Upper lobe of left lung (tissue), 6 donors: ENCODE data around the gene TTYH3. TPM values are rescaled to one million over a fixed set of nuclear protein-coding genes. Genes with fewer than 3 reads are reported as not detected.

ENCODE experiments used
- ATAC-seq, 2 donors: fragments of 200-7000 bp; cut with Tn5 transposase; one replicate each; pipeline ENCODE4 v1.9.1; 2022; ENCODE audit warnings: mild to moderate bottlenecking in 2 of 2, moderate library complexity in 2 of 2; ENCODE audit not compliant: low FRiP score in 2 of 2
- DNase-seq, 2 donors: peaks; one replicate each; pipeline ENCODE4 v3.0.0-alpha.2; 2019 to 2020
- H3K27ac ChIP-seq, 4 donors: fragments of 200-600 bp; sonication (generic); one replicate each; pipeline ENCODE4 v1.5.1; 2016 to 2019
- H3K27me3 ChIP-seq, 4 donors: fragments of 200-600 bp; sonication (generic); one replicate each; pipeline ENCODE4 v1.5.1; 2017 to 2019
- H3K36me3 ChIP-seq, 4 donors: fragments of 200-600 bp; sonication (generic); one replicate each; pipeline ENCODE4 v1.5.1; 2016 to 2019
- H3K4me1 ChIP-seq, 4 donors: fragments of 200-600 bp; sonication (generic); one replicate each; pipeline ENCODE4 v1.5.1; 2018 to 2019
- H3K4me3 ChIP-seq, 4 donors: fragments of 200-600 bp; sonication (generic); one replicate each; pipeline ENCODE4 v1.5.1; 2017 to 2019; ENCODE audit warnings: mild to moderate bottlenecking in 2 of 4, moderate library complexity in 1 of 4
- H3K9me3 ChIP-seq, 4 donors: fragments of 200-600 bp; sonication (generic); one replicate each; pipeline ENCODE4 v1.5.1; 2018 to 2019
- EP300 ChIP-seq, 4 donors: sonication (generic); formaldehyde crosslinking; IDR thresholded peaks; one replicate each; pipeline ENCODE4 v1.5.1; 2017; ENCODE audit warnings: antibody characterized with exemption in 4 of 4, control low read depth in 2 of 4
- POLR2A ChIP-seq, 4 donors: fragments of 450-650 bp; IDR thresholded peaks; one replicate each; pipeline ENCODE4 v1.5.1; 2016 to 2017; ENCODE audit warnings: antibody characterized with exemption in 4 of 4, mild to moderate bottlenecking in 2 of 4
- POLR2AphosphoS5 ChIP-seq, 2 donors: sonication (generic); formaldehyde crosslinking; IDR thresholded peaks; one replicate each; pipeline ENCODE4 v1.5.1; 2017; ENCODE audit warnings: antibody characterized with exemption in 2 of 2
- WGBS, 2 donors: methylation state at CpG; one replicate each; pipeline ENCODE4 v1.1.5; 2017 to 2018; 5-methylcytosine and 5-hydroxymethylcytosine counted together
- total RNA-seq, 6 donors: library from RNA; depleted of rRNA in 4 of 6; stranded (reverse); fragments of >200 nt in 4 of 6; gene quantifications; one replicate each; pipeline versions ENCODE4 v1.1.0 to v1.2.1, GENCODE V29; 2016 to 2021
- TF ChIP-seq, protein P1 (sequence below), 6 experiments: fragments of 450-650 bp in 4 of 6; fragments of 200-600 bp in 2 of 6; sonication (generic) in 2 of 6; IDR thresholded peaks; one replicate each; pipeline ENCODE4 v1.5.1; 2016 to 2019; ENCODE audit warnings: antibody characterized with exemption in 6 of 6
- donor health status: DM: no; HTN: no; CAD: no; lungs with moderate emphysema.
- donor health status: DM: no; HTN: yes; CAD: no; lungs with severe emphysema.

Gene TTYH3
- total RNA-seq, 6 donors from 2014 or later = 16.5 to 69.6 (median 58.1) TPM

DNA sequence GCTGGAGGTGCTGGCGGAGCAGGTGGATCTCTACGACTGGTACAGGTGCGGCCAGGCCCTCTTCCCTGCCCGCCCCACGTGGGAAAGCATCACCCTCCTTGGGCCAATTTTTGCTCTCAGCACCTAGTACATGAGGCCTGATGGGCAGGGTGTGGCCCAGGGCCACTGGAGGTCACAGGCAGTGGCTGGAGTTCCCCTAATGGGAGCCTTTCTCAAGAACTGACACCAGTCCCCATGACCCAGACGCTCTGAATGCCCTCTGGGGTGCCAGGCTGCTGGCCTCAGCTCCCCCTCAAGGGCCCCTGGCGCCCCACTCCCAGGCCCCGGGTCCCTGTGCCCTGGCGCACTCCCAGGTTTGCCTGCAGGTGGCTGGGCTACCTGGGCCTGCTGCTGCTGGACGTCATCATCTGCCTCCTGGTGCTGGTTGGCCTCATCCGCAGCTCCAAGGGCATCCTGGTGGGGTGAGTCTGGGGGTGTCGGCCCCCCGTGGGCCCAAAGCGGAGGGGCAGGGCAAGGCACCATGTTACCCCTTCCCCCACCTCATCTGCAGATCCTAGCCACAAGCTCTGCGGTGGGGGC, 15.9 kb downstream of the TTYH3 start:
- H3K27ac ChIP-seq = no peak overlapping the region
- no peak overlapping the region for H3K4me3 ChIP-seq
- peaks cover 19 to 32% (median 24%) of the 10 kb centered on the region in 4 donors for H3K4me1 ChIP-seq
- no peak for ATAC-seq
- H3K27me3 ChIP-seq = no peaks in the 10 kb centered on the region
- H3K36me3 ChIP-seq = peaks cover 0 to 49% (median 34%) of the 10 kb centered on the region in 4 donors
- peak in 1 of 2 donors; percentile 72 for DNase-seq
- TF ChIP-seq EP300 (IDR thresholded peaks at IDR 0.05) (no peak), POLR2A (IDR thresholded peaks at IDR 0.05) (no peak), POLR2AphosphoS5 (IDR thresholded peaks at IDR 0.05) (no peak)
- TF ChIP-seq, protein P1, sequence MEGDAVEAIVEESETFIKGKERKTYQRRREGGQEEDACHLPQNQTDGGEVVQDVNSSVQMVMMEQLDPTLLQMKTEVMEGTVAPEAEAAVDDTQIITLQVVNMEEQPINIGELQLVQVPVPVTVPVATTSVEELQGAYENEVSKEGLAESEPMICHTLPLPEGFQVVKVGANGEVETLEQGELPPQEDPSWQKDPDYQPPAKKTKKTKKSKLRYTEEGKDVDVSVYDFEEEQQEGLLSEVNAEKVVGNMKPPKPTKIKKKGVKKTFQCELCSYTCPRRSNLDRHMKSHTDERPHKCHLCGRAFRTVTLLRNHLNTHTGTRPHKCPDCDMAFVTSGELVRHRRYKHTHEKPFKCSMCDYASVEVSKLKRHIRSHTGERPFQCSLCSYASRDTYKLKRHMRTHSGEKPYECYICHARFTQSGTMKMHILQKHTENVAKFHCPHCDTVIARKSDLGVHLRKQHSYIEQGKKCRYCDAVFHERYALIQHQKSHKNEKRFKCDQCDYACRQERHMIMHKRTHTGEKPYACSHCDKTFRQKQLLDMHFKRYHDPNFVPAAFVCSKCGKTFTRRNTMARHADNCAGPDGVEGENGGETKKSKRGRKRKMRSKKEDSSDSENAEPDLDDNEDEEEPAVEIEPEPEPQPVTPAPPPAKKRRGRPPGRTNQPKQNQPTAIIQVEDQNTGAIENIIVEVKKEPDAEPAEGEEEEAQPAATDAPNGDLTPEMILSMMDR (IDR thresholded peaks at IDR 0.05) = no peak
- H3K9me3 ChIP-seq = no peaks in the 10 kb centered on the region
- WGBS, 2 donors = 93 to 100% methylated on average over 1 to 15 of the region's 15 CpGs

DNA sequence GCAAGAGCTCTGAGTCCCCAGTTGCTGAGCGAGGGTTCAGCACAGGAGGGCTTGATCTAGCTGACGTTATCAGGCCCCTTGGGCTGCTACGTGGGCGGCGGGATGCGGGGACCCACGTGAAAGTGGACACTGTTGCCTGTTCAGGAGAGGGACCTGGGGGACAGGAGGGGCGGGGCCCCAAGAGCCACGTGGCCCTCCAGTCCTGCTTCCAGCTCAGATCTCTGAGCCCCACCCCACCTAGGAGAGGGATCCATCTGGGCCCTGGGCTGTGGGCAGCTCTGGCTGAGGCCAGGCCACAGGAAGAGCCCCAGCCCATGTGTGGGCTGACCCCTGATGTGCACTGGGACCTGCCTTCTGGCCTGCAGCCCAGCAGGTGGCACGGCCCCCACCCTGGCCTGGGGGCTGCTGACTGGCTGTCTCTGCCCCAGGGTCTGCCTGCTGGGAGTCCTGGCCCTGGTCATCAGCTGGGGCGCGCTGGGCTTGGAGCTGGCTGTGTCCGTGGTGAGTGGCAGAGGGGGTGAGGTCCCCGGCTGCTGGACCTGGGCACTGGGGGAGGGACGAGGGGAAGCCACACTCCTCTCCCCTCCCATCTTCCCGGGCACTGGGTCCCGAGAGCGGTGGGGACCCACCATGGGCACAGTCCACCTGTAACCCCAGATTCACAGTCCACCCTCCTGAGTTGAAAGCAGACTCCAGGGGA, 17.5 kb downstream of the TTYH3 start:
- Histone ChIP-seq H3K4me3 (no peak overlapping the region), H3K9me3 (no peaks in the 10 kb centered on the region), H3K27me3 (no peaks in the 10 kb centered on the region), H3K36me3 (peaks cover 0 to 54% (median 34%) of the 10 kb centered on the region in 4 donors), H3K4me1 (peaks cover 10 to 16% (median 15%) of the 10 kb centered on the region in 4 donors), H3K27ac (no peak overlapping the region)
- ATAC-seq (no peak), DNase-seq (peak in 1 of 2 donors; percentile 68)
- 89 to 93% methylated on average over 5 to 13 of the region's 18 CpGs for WGBS, 2 donors
- TF ChIP-seq EP300 (IDR thresholded peaks at IDR 0.05) (no peak), POLR2AphosphoS5 (IDR thresholded peaks at IDR 0.05) (no peak), POLR2A (IDR thresholded peaks at IDR 0.05) (no peak)
- TF ChIP-seq, protein P1 (IDR thresholded peaks at IDR 0.05) = no peak

GRCh38 chr7:2649991-2650390, 18.2 kb downstream of the TTYH3 start:
- TF ChIP-seq, protein P1 (IDR thresholded peaks at IDR 0.05) = no peak
- TF ChIP-seq POLR2AphosphoS5 (IDR thresholded peaks at IDR 0.05) (no peak), EP300 (IDR thresholded peaks at IDR 0.05) (no peak), POLR2A (IDR thresholded peaks at IDR 0.05) (no peak)
- DNase-seq = peak in 1 of 2 donors; percentile 68

GRCh38 chr7:2650451-2650850, 18.7 kb downstream of the TTYH3 start:
- peaks cover 0 to 59% (median 34%) of the 10 kb centered on the region in 4 donors for H3K36me3 ChIP-seq
- 66 to 88% methylated on average over 8 of the region's 8 CpGs for WGBS, 2 donors

More at GRCh38 chr7:2649991-2650390, 18.2 kb downstream of the TTYH3 start:
- no peak for ATAC-seq
- Histone ChIP-seq H3K27ac (no peak overlapping the region), H3K27me3 (no peaks in the 10 kb centered on the region), H3K4me3 (no peak overlapping the region), H3K36me3 (peaks cover 0 to 54% (median 34%) of the 10 kb centered on the region in 4 donors), H3K9me3 (no peaks in the 10 kb centered on the region), H3K4me1 (peaks cover 3 to 9% (median 8%) of the 10 kb centered on the region in 4 donors)
- WGBS, 2 donors = 88 to 90% methylated on average over 8 to 9 of the region's 11 CpGs

More at GRCh38 chr7:2650451-2650850, 18.7 kb downstream of the TTYH3 start:
- no peak overlapping the region for H3K27ac ChIP-seq
- no peak for DNase-seq
- H3K27me3 ChIP-seq = no peaks in the 10 kb centered on the region
- H3K4me1 ChIP-seq = peaks cover 0 to 4% (median 3%) of the 10 kb centered on the region in 4 donors
- no peak for ATAC-seq
- no peak overlapping the region for H3K4me3 ChIP-seq
- no peak for TF ChIP-seq POLR2A (IDR thresholded peaks at IDR 0.05)
- TF ChIP-seq, protein P1 (IDR thresholded peaks at IDR 0.05) = no peak
- no peaks in the 10 kb centered on the region for H3K9me3 ChIP-seq
